ENCODE measurements around the gene JAG1. TPM values are rescaled to one million over a fixed set of nuclear protein-coding genes. Genes with fewer than 3 reads are reported as not detected.

Gene JAG1
- total and polyA plus RNA-seq, 4 donors, result 22.4 to 226 (median 150) TPM

DNA sequence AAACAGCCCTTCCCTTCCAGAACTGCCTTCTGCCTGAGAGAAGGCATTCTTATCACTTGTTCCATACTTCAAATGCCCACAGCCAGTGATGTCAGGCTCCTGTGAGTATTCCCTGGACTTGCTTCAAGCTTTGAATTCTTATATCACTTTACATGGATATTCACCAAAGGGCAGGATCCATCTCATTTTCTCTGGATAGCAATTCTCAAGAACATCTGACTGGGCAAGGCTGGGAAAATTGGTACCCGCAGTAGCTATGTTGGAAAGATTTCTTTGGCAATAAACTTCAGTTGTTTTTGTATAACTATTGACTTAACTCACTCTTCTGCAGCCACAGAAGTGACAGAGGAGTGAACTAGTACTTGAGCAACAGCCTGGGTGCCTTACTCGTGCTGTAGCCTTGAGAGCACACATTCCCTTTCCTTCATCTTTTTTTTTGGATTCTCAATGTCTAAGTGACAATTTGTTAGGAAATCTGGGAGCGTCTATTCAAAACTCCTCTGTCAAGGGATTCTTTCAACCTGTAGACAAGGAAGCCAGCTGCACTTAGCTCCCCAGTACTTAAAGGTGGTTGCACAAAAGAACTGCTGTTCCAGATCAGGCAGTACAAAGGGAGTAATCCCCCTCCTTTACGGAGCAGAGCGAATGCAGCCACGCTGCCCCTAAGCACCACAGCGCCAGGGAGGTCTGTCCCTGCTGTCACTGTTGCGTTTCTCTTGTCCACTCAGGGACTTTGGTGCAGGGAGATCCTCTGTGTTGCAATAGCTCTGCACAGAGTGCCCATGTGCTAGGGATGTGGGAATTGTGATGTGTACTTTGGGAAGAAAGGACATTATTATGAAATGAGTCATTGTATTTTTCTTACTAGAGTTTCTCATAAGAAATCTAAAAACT, 69.6 kb downstream of the JAG1 start:
- peak; percentile 77 to 78 for DNase-seq
- WGBS, 2 donors, result 5 to 7% methylated on average over 8 of the region's 8 CpGs

DNA sequence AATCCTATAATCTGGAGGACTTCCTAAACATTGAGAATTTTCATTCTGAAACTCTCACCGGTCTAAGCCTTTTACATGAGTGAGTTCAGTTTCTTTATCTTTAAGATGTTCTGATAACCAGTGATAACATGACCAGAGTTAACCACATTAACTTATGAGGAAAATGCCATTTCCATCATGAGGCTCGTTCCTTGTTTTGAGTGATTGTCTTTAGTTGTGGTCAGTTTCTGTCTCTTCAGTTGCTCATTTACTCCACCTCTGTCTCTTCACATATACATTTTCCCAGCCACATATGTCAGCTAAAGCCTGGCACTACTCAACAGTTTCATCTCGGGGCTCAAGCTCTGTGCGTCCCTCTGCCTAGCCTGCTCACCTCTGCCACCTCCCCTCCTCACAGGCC, 70.4 kb downstream of the JAG1 start:
- Histone ChIP-seq H3K4me3 (ENCODE audit: low read length in 2 of 2) (no peak overlapping the region), H3K4me1 (ENCODE audit: control insufficient read depth in 1 of 2, insufficient read depth in 2 of 2, low read length in 2 of 2) (peaks cover 3 to 11% of the 10 kb centered on the region in 2 donors), H3K36me3 (ENCODE audit: control insufficient read depth in 1 of 2, insufficient read depth in 2 of 2, low read length in 1 of 2) (no peaks in the 10 kb centered on the region), H3K9me3 (ENCODE audit: control insufficient read depth, low read length) (no peaks in the 10 kb centered on the region), H3K27me3 (ENCODE audit: control insufficient read depth in 1 of 2, insufficient read depth in 2 of 2, low read length in 1 of 2) (no peaks in the 10 kb centered on the region), H3K27ac (ENCODE audit: low read depth in 1 of 2, low read length in 2 of 2) (peak overlapping the region; percentile 100)
- WGBS, 2 donors, result 54 to 58% methylated on average over 4 of the region's 4 CpGs
- ATAC-seq (ENCODE audit: low FRiP score), result no peak
- DNase-seq, result no peak
- intact Hi-C loops (cut with DNase I), result no loop called here

More for the DNA sequence above, 69.6 kb downstream of the JAG1 start:
- Histone ChIP-seq H3K4me3 (ENCODE audit: low read length in 2 of 2) (peak overlapping the region in 1 of 2 donors; percentile 54), H3K36me3 (ENCODE audit: control insufficient read depth in 1 of 2, insufficient read depth in 2 of 2, low read length in 1 of 2) (no peaks in the 10 kb centered on the region), H3K9me3 (ENCODE audit: control insufficient read depth, low read length) (no peaks in the 10 kb centered on the region), H3K27ac (ENCODE audit: low read depth in 1 of 2, low read length in 2 of 2) (peak overlapping the region; percentile 100), H3K4me1 (ENCODE audit: control insufficient read depth in 1 of 2, insufficient read depth in 2 of 2, low read length in 2 of 2) (peaks cover 3 to 16% of the 10 kb centered on the region in 2 donors), H3K27me3 (ENCODE audit: control insufficient read depth in 1 of 2, insufficient read depth in 2 of 2, low read length in 1 of 2) (no peaks in the 10 kb centered on the region)
- peak; percentile 94 for ATAC-seq (ENCODE audit: low FRiP score)
- intact Hi-C loops (cut with DNase I), result loop anchor here (1.0 to 2.0 kb wide), 3 partner anchors 13 to 63 kb away; no protein-coding TSS in a partner anchor

DNA sequence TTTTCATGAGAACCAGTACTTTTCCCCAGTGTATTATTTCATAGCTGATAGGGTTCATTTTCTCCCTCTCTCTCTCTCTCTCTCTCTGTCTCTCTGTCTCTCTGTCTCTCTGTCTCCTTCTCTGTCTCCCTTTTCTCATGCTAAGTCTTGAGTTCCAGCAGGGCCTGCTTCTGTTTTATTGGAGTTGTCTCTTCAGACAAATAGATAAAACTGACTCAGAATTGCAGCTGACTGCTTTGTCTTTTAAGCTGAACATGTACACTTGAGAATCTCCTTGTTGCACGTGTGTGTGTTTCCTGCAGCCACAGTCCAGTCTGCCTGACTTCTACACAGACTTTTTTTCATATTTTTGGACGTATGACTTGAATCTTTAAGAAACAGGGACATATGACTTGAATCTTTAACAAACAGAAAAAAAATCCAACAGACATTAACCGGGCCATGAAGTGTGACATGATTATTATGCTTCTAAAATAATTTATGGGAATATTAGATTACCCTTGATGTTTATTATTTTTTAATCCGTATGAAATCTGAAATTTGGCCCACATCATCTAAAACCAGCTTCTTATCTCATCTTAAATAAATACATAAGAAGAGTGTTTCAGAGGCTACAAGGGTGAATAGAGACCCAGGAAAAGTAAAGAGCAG, 71.5 kb downstream of the JAG1 start:
- Histone ChIP-seq H3K4me3 (ENCODE audit: low read length in 2 of 2) (no peak overlapping the region), H3K27ac (ENCODE audit: low read depth in 1 of 2, low read length in 2 of 2) (peak overlapping the region in 1 of 2 donors; percentile 2), H3K36me3 (ENCODE audit: control insufficient read depth in 1 of 2, insufficient read depth in 2 of 2, low read length in 1 of 2) (no peaks in the 10 kb centered on the region), H3K4me1 (ENCODE audit: control insufficient read depth in 1 of 2, insufficient read depth in 2 of 2, low read length in 2 of 2) (peaks cover 3 to 11% of the 10 kb centered on the region in 2 donors), H3K27me3 (ENCODE audit: control insufficient read depth in 1 of 2, insufficient read depth in 2 of 2, low read length in 1 of 2) (no peaks in the 10 kb centered on the region), H3K9me3 (ENCODE audit: control insufficient read depth, low read length) (no peaks in the 10 kb centered on the region)
- ATAC-seq (ENCODE audit: low FRiP score) (no peak), DNase-seq (no peak)
- intact Hi-C loops (cut with DNase I), result no loop called here
- 7 to 14% methylated on average over 4 of the region's 4 CpGs for WGBS, 2 donors

DNA sequence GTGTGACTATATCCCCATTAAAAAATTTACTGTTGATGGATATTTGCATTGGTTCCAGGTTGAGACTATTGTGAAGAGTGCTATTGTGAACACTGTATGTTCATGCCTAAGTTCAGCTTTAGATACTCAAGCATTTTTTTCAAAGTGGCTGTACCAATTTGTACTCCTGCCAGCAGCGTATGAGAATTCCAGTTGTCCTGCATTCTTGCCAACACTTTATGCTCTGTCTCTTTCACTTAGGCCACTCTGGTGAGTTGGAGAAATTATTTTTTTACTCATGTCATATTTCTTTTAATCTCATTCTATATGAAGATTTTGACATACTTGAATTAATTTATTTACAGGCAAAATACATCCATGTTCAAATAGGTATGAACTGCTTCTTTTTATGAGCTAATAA, 76.2 kb downstream of the JAG1 start:
- Histone ChIP-seq H3K4me1 (ENCODE audit: control insufficient read depth in 1 of 2, insufficient read depth in 2 of 2, low read length in 2 of 2) (peaks cover 0 to 11% of the 10 kb centered on the region in 2 donors), H3K4me3 (ENCODE audit: low read length in 2 of 2) (no peak overlapping the region), H3K9me3 (ENCODE audit: control insufficient read depth, low read length) (no peaks in the 10 kb centered on the region), H3K27me3 (ENCODE audit: control insufficient read depth in 1 of 2, insufficient read depth in 2 of 2, low read length in 1 of 2) (no peaks in the 10 kb centered on the region), H3K36me3 (ENCODE audit: control insufficient read depth in 1 of 2, insufficient read depth in 2 of 2, low read length in 1 of 2) (no peaks in the 10 kb centered on the region), H3K27ac (ENCODE audit: low read depth in 1 of 2, low read length in 2 of 2) (no peak overlapping the region)
- 58 to 79% methylated on average over 1 of the region's 1 CpG for WGBS, 2 donors
- intact Hi-C loops (cut with DNase I), result loop anchor here in 1 of 2 donors (10.0 kb wide), 1 partner anchor 57 kb away; no protein-coding TSS in a partner anchor
- DNase-seq, result no peak
- no peak for ATAC-seq (ENCODE audit: low FRiP score)

DNA sequence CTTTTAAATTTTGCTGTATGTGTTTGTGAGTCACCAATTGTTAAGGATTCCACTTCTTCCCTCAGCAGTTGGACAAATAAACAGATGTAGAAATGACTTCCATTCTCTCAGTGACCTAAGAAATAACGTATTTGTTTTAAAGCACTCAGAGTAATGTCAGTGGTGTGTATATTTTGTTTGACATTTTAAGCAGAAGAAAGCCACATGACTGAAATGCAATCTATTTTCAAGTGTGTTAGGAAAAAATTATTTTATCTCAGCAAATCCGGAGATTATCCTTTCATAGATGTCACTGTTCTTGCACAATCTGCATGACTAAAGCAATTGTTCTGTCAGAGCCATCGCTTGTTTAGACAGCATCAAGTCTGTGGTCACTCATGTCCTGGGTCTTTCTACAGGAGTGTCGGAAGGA, 77.1 kb downstream of the JAG1 start:
- intact Hi-C loops (cut with DNase I), result loop anchor here in 1 of 2 donors (10.0 kb wide), 1 partner anchor 58 kb away; no protein-coding TSS in a partner anchor
- Histone ChIP-seq H3K4me1 (ENCODE audit: control insufficient read depth in 1 of 2, insufficient read depth in 2 of 2, low read length in 2 of 2) (peaks cover 0 to 11% of the 10 kb centered on the region in 2 donors), H3K9me3 (ENCODE audit: control insufficient read depth, low read length) (no peaks in the 10 kb centered on the region), H3K27ac (ENCODE audit: low read depth in 1 of 2, low read length in 2 of 2) (no peak overlapping the region), H3K27me3 (ENCODE audit: control insufficient read depth in 1 of 2, insufficient read depth in 2 of 2, low read length in 1 of 2) (no peaks in the 10 kb centered on the region), H3K4me3 (ENCODE audit: low read length in 2 of 2) (no peak overlapping the region), H3K36me3 (ENCODE audit: control insufficient read depth in 1 of 2, insufficient read depth in 2 of 2, low read length in 1 of 2) (no peaks in the 10 kb centered on the region)
- ATAC-seq (ENCODE audit: low FRiP score) (no peak), DNase-seq (no peak)
- 52 to 57% methylated on average over 4 of the region's 4 CpGs for WGBS, 2 donors

DNA sequence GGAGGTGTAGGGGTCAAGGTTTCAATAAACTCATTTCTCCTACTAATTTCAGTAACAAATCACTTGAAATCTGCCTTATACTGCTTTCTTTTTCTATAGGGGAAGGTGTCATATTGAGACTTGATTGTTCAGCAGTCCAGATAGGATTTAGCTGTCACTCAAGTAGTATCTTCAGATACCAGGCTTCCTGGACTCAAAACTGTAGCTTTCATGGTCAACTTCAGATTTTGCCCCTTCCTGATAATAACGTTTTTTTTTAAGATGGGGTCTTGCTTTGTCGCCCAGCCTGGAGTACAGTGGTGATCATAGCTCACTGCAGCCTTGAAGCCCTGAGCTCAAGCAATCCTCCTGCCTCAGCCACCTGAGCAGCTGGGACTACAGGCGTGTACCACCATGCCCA, 77.8 kb downstream of the JAG1 start:
- 65 to 75% methylated on average over 3 of the region's 3 CpGs for WGBS, 2 donors
- H3K27ac ChIP-seq (ENCODE audit: low read depth in 1 of 2, low read length in 2 of 2), result no peak overlapping the region

DNA sequence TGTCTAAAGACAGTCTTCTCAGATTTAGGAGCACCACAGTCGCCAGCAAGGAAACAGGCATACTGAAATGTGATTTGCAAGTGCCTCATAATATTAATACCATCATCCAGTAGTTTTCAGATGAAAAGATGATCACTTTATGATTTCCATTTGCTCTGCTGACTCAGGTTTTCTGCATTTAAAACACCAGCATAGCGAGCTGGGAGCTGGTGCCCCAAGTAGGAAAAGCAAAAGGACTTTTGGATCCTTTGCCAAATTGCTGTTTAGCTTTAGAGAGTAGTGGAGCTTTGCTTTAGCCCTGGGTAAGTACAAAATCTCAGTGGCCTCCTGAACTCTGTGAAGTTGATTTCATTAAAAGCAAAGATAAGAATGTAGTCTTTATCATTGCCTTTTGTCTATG, 78.5 kb downstream of the JAG1 start:
- 23 to 26% methylated on average over 2 of the region's 2 CpGs for WGBS, 2 donors
- H3K36me3 ChIP-seq (ENCODE audit: control insufficient read depth in 1 of 2, insufficient read depth in 2 of 2, low read length in 1 of 2), result no peaks in the 10 kb centered on the region
- H3K9me3 ChIP-seq (ENCODE audit: control insufficient read depth, low read length), result no peaks in the 10 kb centered on the region
- no peaks in the 10 kb centered on the region for H3K27me3 ChIP-seq (ENCODE audit: control insufficient read depth in 1 of 2, insufficient read depth in 2 of 2, low read length in 1 of 2)
- intact Hi-C loops (cut with DNase I), result loop anchor here in 1 of 2 donors (10.0 kb wide), 1 partner anchor 60 kb away; no protein-coding TSS in a partner anchor
- peaks cover 6 to 15% of the 10 kb centered on the region in 2 donors for H3K4me1 ChIP-seq (ENCODE audit: control insufficient read depth in 1 of 2, insufficient read depth in 2 of 2, low read length in 2 of 2)
- H3K27ac ChIP-seq (ENCODE audit: low read depth in 1 of 2, low read length in 2 of 2), result peak overlapping the region in 1 of 2 donors; percentile 59
- no peak for ATAC-seq (ENCODE audit: low FRiP score)
- no peak for DNase-seq
- H3K4me3 ChIP-seq (ENCODE audit: low read length in 2 of 2), result no peak overlapping the region

More for the DNA sequence above, 77.8 kb downstream of the JAG1 start:
- ATAC-seq (ENCODE audit: low FRiP score) (no peak), DNase-seq (no peak)
- H3K27me3 ChIP-seq (ENCODE audit: control insufficient read depth in 1 of 2, insufficient read depth in 2 of 2, low read length in 1 of 2), result no peaks in the 10 kb centered on the region
- H3K9me3 ChIP-seq (ENCODE audit: control insufficient read depth, low read length), result no peaks in the 10 kb centered on the region
- H3K36me3 ChIP-seq (ENCODE audit: control insufficient read depth in 1 of 2, insufficient read depth in 2 of 2, low read length in 1 of 2), result no peaks in the 10 kb centered on the region
- intact Hi-C loops (cut with DNase I), result loop anchor here in 1 of 2 donors (10.0 kb wide), 1 partner anchor 59 kb away; no protein-coding TSS in a partner anchor
- H3K4me3 ChIP-seq (ENCODE audit: low read length in 2 of 2), result no peak overlapping the region
- H3K4me1 ChIP-seq (ENCODE audit: control insufficient read depth in 1 of 2, insufficient read depth in 2 of 2, low read length in 2 of 2), result peaks cover 2 to 11% of the 10 kb centered on the region in 2 donors

DNA sequence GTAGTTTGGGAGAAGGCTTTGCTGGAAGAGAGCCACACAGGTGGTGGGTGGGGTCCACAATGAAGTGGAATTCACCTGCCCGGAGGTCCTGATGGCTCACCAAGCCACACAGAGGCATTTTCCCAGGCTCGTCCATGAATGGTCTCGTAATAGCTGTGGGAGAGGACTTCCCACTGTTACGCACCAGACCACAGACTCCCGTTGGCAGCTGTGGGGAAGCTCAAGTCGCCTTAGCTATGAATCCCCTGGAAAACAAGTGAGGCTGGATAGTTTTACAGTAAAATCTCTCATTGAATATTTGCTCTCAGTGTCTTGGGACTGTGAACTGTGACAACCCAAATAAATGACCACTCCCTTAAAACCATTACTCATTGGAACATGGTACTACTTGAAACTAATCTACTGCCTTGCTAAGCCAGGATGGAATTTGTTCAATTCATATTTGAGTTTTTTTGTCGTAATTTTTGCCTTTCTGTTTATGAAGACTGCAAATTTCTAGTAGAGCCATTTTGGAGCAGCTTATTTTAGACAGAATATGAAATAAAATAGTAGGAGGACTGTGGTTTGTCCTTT, 79.4 kb downstream of the JAG1 start:
- no peaks in the 10 kb centered on the region for H3K27me3 ChIP-seq (ENCODE audit: control insufficient read depth in 1 of 2, insufficient read depth in 2 of 2, low read length in 1 of 2)
- no peak for ATAC-seq (ENCODE audit: low FRiP score)
- intact Hi-C loops (cut with DNase I), result loop anchor here (5.0 to 10.0 kb wide), 3 partner anchors 37 to 60 kb away; no protein-coding TSS in a partner anchor

More for the DNA sequence above, 79.4 kb downstream of the JAG1 start:
- Histone ChIP-seq H3K4me1 (ENCODE audit: control insufficient read depth in 1 of 2, insufficient read depth in 2 of 2, low read length in 2 of 2) (peaks cover 6 to 15% of the 10 kb centered on the region in 2 donors), H3K36me3 (ENCODE audit: control insufficient read depth in 1 of 2, insufficient read depth in 2 of 2, low read length in 1 of 2) (no peaks in the 10 kb centered on the region), H3K4me3 (ENCODE audit: low read length in 2 of 2) (no peak overlapping the region), H3K9me3 (ENCODE audit: control insufficient read depth, low read length) (no peaks in the 10 kb centered on the region), H3K27ac (ENCODE audit: low read depth in 1 of 2, low read length in 2 of 2) (peak overlapping the region; percentile 79 to 89)
- WGBS, 2 donors, result 27 to 44% methylated on average over 7 of the region's 7 CpGs
- DNase-seq, result no peak
